SK-N-SH (cell line): ENCODE data around the gene CABP4. TPM values are rescaled to one million over a fixed set of nuclear protein-coding genes. Genes with fewer than 3 reads are reported as not detected.
"Not testable (repeated sequence)": the region's sequence is repeated elsewhere in the genome, so short reads cannot be mapped to it uniquely, and the experiment has no call there.

Experiments used
- CTCF ChIA-PET: fragments of 300-600, 350-600 bp; formaldehyde crosslinking; extraction: SDS; loops from one replicate; lab custom pipeline; 2021; lab: Yijun Ruan, JAX
- POLR2A ChIA-PET: fragments of 350-600 bp; sonication (Branson Sonifier 250); formaldehyde crosslinking; extraction: SDS; loops from one replicate; lab custom pipeline; 2020; ENCODE audit warnings: antibody characterized with exemption, inconsistent platforms; lab: Yijun Ruan, JAX
- DNase-seq: peaks from one replicate; pipeline ENCODE4 v3.0.0; 2012
- H2AFZ ChIP-seq: fragments of 200-600 bp; sonication (generic); 2 replicates; pipeline ENCODE4 v1.8.1; 2016; ENCODE audit warnings: antibody characterized with exemption, mild to moderate bottlenecking, low read depth
- H3F3A ChIP-seq: fragments of 200-600 bp; sonication (generic); replicated peaks from 2 replicates; pipeline ENCODE3; 2016; ENCODE audit warnings: antibody characterized with exemption, mild to moderate bottlenecking; ENCODE audit not compliant: insufficient read depth
- H3K27ac ChIP-seq, 2 experiments: fragments of 200-500 bp in 1 of 2; fragments of 200-600 bp in 1 of 2; sonication (Bioruptor generic) in 1 of 2; sonication (generic), shearing (Covaris generic) in 1 of 2; 2 replicates each; pipeline versions ENCODE4 v1.5.1 to v1.6.1; 2014 to 2016; ENCODE audit warnings: low read depth in 2 of 2, inconsistent platforms in 1 of 2, low read length in 1 of 2, mild to moderate bottlenecking in 1 of 2, mixed read lengths in 1 of 2
- H3K27me3 ChIP-seq: fragments of 200-600 bp; sonication (generic), shearing (Covaris generic); 2 replicates; pipeline ENCODE4 v1.6.1; 2016; ENCODE audit warnings: mixed run types; ENCODE audit not compliant: insufficient read depth
- H3K36me3 ChIP-seq, 2 experiments: fragments of 200-500 bp in 1 of 2; fragments of 200-600 bp in 1 of 2; sonication (Bioruptor generic) in 1 of 2; sonication (generic) in 1 of 2; replicated peaks in 1 of 2; 2 replicates each; pipeline versions ENCODE3 to v1.5.1; 2014 to 2016; ENCODE audit warnings: low read length in 1 of 2, mild to moderate bottlenecking in 1 of 2; ENCODE audit not compliant: insufficient read depth in 2 of 2, control insufficient read depth in 1 of 2
- H3K4me1 ChIP-seq, 2 experiments: fragments of 200-500 bp in 1 of 2; fragments of 200-600 bp in 1 of 2; sonication (Bioruptor generic) in 1 of 2; sonication (generic), shearing (Covaris generic) in 1 of 2; 2 replicates each; pipeline versions ENCODE4 v1.5.1 to v1.6.1; 2014 to 2016; ENCODE audit warnings: low read depth in 1 of 2, low read length in 1 of 2, mixed run types in 1 of 2; ENCODE audit not compliant: insufficient read depth in 2 of 2, control insufficient read depth in 1 of 2
- H3K4me2 ChIP-seq: fragments of 200-600 bp; sonication (generic), shearing (Covaris generic); 2 replicates; pipeline ENCODE4 v1.6.1; 2017; ENCODE audit warnings: mixed run types
- H3K4me3 ChIP-seq, 2 experiments: fragments of 200-500 bp in 1 of 2; fragments of 200-600 bp in 1 of 2; sonication (Bioruptor generic) in 1 of 2; sonication (generic), shearing (Covaris generic) in 1 of 2; 2 replicates each; pipeline versions ENCODE4 v1.5.1 to v1.8.1; 2014 to 2016; ENCODE audit warnings: low read depth in 2 of 2, inconsistent platforms in 1 of 2, low read length in 1 of 2, mild to moderate bottlenecking in 1 of 2, mixed read lengths in 1 of 2, moderate library complexity in 1 of 2
- H3K79me2 ChIP-seq: fragments of 200-600 bp; sonication (generic); 2 replicates; pipeline ENCODE4 v1.8.1; 2017; ENCODE audit warnings: mild to moderate bottlenecking; ENCODE audit not compliant: insufficient read depth
- H3K9ac ChIP-seq: fragments of 200-600 bp; sonication (generic); 2 replicates; pipeline ENCODE4 v1.6.1; 2017; ENCODE audit warnings: mixed run types
- H3K9me2 ChIP-seq: fragments of 200-600 bp; sonication (generic); 2 replicates; pipeline ENCODE4 v1.6.1; 2017; ENCODE audit warnings: mixed run types
- H3K9me3 ChIP-seq: fragments of 200-600 bp; sonication (generic); 2 replicates; pipeline ENCODE4 v1.6.1; 2017; ENCODE audit warnings: mixed run types, mild to moderate bottlenecking, moderate library complexity
- H4K20me1 ChIP-seq: fragments of 200-600 bp; sonication (generic); 2 replicates; pipeline ENCODE4 v1.6.1; 2017; ENCODE audit warnings: mild to moderate bottlenecking, mixed run types; ENCODE audit not compliant: insufficient read depth
- ELF1 ChIP-seq: IDR thresholded peaks from 2 replicates; pipeline ENCODE4 v1.4.0; 2012
- EZH2phosphoT487 ChIP-seq: fragments of 200-600 bp; sonication (generic); IDR thresholded peaks from 2 replicates; pipeline ENCODE4 v1.6.1; 2017; ENCODE audit warnings: low read depth, mixed run types, mild to moderate bottlenecking, antibody characterized with exemption, moderate library complexity, borderline replicate concordance
- FOSL2 ChIP-seq: IDR thresholded peaks from 2 replicates; pipeline ENCODE4 v1.4.0; 2012; ENCODE audit warnings: low read depth, mild to moderate bottlenecking, moderate library complexity, borderline replicate concordance
- GATA2 ChIP-seq: sonication (generic); formaldehyde crosslinking; IDR thresholded peaks from 2 replicates; pipeline ENCODE4 v1.5.0; 2020; ENCODE audit warnings: mild to moderate bottlenecking, missing genetic modification reagents
- JUND ChIP-seq: IDR thresholded peaks from 2 replicates; pipeline ENCODE4 v1.4.0; 2012
- MAX ChIP-seq: IDR thresholded peaks from 2 replicates; pipeline ENCODE4 v1.4.0; 2012; ENCODE audit warnings: low read depth
- MEF2A ChIP-seq: IDR thresholded peaks from 2 replicates; pipeline ENCODE4 v1.4.0; 2012; ENCODE audit warnings: low read depth, borderline replicate concordance
- NRF1 ChIP-seq: IDR thresholded peaks from 2 replicates; pipeline ENCODE4 v1.6.1; 2012; ENCODE audit warnings: low read depth, mild to moderate bottlenecking, low read length
- RAD21 ChIP-seq: IDR thresholded peaks from 2 replicates; pipeline ENCODE4 v1.6.1; 2012; ENCODE audit warnings: mild to moderate bottlenecking, low read length
- REST ChIP-seq: IDR thresholded peaks from 2 replicates; pipeline ENCODE4 v1.6.1; 2012; ENCODE audit warnings: mild to moderate bottlenecking, low read depth, low read length, moderate library complexity
- RFX5 ChIP-seq: IDR thresholded peaks from 2 replicates; pipeline ENCODE4 v1.6.1; 2012; ENCODE audit warnings: mild to moderate bottlenecking, improper control_type of control experiment, low read length
- RXRA ChIP-seq: IDR thresholded peaks from 2 replicates; pipeline ENCODE4 v1.4.0; 2012; ENCODE audit warnings: low read depth, mild to moderate bottlenecking, borderline replicate concordance
- TAF1 ChIP-seq: IDR thresholded peaks from 2 replicates; pipeline ENCODE4 v1.6.1; 2012; ENCODE audit warnings: low read depth, mild to moderate bottlenecking, low read length, moderate library complexity, borderline replicate concordance
- TEAD4 ChIP-seq: IDR thresholded peaks from 2 replicates; pipeline ENCODE4 v1.4.0; 2012; ENCODE audit warnings: mild to moderate bottlenecking, borderline replicate concordance; ENCODE audit not compliant: insufficient read depth
- YY1 ChIP-seq: IDR thresholded peaks from 2 replicates; pipeline ENCODE4 v1.4.0; 2012; ENCODE audit warnings: low read depth, mild to moderate bottlenecking
- WGBS: methylation state at CpG from one replicate; pipeline ENCODE4 v1.1.6; 2017; ENCODE audit warnings: low lambda C conversion rate; 5-methylcytosine and 5-hydroxymethylcytosine counted together
- polyA plus RNA-seq, 3 experiments: library from polyadenylated mRNA; depleted of rRNA; stranded (reverse); fragments of >200 nt; gene quantifications; 2 replicates each; pipeline ENCODE4 v1.2.3, GENCODE V29; 2012
- TF ChIP-seq, protein P1 (sequence below): fragments of 150-350 bp; IDR thresholded peaks from 2 replicates; pipeline ENCODE4 v1.6.1; 2016; ENCODE audit warnings: mild to moderate bottlenecking, low read depth, low read length
- TF ChIP-seq, protein P2 (sequence below): IDR thresholded peaks from 2 replicates; pipeline ENCODE4 v1.4.0; 2012; ENCODE audit warnings: low read depth, borderline replicate concordance
- TF ChIP-seq, protein P3 (sequence below): fragments of 200-600 bp; sonication (generic); IDR thresholded peaks from 2 replicates; pipeline ENCODE4 v1.6.1; 2017; ENCODE audit warnings: antibody characterized with exemption, mild to moderate bottlenecking, moderate library complexity

Gene CABP4
- polyA plus RNA-seq, 1 of the 3 experiments (the other 2 are of a cell fraction): not detected

DNA sequence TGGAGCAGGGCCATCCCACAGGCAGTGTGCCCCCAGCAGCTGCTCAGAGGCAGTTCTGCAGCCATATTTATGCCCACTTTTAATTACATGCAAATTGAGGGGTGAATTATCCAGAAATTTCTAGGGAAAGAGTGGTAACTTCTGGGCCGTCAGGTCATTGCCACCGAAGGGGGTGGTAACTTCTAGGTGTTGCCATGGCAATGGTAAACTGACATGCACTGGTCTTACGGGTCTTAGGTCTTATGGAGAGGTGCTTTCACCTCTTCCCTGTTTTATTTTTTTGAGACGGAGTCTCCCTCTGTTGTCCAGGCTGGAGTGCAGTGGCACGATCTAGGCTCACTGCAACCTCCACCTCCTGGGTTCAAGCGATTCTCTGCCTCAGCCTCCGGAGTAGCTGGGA lies 17.7 kb downstream of the CABP4 start:
- CTCF ChIA-PET: no interaction called here
- H4K20me1 ChIP-seq: no peaks in the 10 kb centered on the region
- no peak overlapping the region for H3K4me2 ChIP-seq
- no peak overlapping the region for H3K27ac ChIP-seq
- peaks cover 0 to 10% of the 10 kb centered on the region in 2 experiments; a peak in 1 of 4 replicates for H3K4me1 ChIP-seq
- no peaks in the 10 kb centered on the region; the same call in 1 of the 2 replicates for H3K27me3 ChIP-seq
- no peak overlapping the region for H2AFZ ChIP-seq
- POLR2A ChIA-PET: no interaction called here
- H3K9me3 ChIP-seq: no peaks in the 10 kb centered on the region
- no peak for DNase-seq
- H3F3A ChIP-seq: no peaks in the 10 kb centered on the region
- peaks cover 7% of the 10 kb centered on the region; the same call in 1 of the 2 replicates for H3K79me2 ChIP-seq
- 89% methylated on average over 7 of the region's 7 CpGs for WGBS
- H3K9ac ChIP-seq: no peak overlapping the region
- no peaks in the 10 kb centered on the region for H3K36me3 ChIP-seq
- no peak for TF ChIP-seq TAF1
- TF ChIP-seq GATA2 (CRISPR knock-in tag): no peak
- no peak for TF ChIP-seq NRF1
- TF ChIP-seq RXRA: no peak
- no peak for TF ChIP-seq MAX
- no peak for TF ChIP-seq MEF2A
- TF ChIP-seq FOSL2: no peak
- TF ChIP-seq, protein P1, sequence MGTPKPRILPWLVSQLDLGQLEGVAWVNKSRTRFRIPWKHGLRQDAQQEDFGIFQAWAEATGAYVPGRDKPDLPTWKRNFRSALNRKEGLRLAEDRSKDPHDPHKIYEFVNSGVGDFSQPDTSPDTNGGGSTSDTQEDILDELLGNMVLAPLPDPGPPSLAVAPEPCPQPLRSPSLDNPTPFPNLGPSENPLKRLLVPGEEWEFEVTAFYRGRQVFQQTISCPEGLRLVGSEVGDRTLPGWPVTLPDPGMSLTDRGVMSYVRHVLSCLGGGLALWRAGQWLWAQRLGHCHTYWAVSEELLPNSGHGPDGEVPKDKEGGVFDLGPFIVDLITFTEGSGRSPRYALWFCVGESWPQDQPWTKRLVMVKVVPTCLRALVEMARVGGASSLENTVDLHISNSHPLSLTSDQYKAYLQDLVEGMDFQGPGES: no peak
- no peak for TF ChIP-seq JUND
- no peak for TF ChIP-seq RAD21
- TF ChIP-seq REST: no peak
- TF ChIP-seq, protein P2, sequence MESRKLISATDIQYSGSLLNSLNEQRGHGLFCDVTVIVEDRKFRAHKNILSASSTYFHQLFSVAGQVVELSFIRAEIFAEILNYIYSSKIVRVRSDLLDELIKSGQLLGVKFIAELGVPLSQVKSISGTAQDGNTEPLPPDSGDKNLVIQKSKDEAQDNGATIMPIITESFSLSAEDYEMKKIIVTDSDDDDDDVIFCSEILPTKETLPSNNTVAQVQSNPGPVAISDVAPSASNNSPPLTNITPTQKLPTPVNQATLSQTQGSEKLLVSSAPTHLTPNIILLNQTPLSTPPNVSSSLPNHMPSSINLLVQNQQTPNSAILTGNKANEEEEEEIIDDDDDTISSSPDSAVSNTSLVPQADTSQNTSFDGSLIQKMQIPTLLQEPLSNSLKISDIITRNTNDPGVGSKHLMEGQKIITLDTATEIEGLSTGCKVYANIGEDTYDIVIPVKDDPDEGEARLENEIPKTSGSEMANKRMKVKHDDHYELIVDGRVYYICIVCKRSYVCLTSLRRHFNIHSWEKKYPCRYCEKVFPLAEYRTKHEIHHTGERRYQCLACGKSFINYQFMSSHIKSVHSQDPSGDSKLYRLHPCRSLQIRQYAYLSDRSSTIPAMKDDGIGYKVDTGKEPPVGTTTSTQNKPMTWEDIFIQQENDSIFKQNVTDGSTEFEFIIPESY: no peak
- no peak for TF ChIP-seq YY1
- no peak for TF ChIP-seq TEAD4
- TF ChIP-seq RFX5: no peak
- TF ChIP-seq, protein P3, sequence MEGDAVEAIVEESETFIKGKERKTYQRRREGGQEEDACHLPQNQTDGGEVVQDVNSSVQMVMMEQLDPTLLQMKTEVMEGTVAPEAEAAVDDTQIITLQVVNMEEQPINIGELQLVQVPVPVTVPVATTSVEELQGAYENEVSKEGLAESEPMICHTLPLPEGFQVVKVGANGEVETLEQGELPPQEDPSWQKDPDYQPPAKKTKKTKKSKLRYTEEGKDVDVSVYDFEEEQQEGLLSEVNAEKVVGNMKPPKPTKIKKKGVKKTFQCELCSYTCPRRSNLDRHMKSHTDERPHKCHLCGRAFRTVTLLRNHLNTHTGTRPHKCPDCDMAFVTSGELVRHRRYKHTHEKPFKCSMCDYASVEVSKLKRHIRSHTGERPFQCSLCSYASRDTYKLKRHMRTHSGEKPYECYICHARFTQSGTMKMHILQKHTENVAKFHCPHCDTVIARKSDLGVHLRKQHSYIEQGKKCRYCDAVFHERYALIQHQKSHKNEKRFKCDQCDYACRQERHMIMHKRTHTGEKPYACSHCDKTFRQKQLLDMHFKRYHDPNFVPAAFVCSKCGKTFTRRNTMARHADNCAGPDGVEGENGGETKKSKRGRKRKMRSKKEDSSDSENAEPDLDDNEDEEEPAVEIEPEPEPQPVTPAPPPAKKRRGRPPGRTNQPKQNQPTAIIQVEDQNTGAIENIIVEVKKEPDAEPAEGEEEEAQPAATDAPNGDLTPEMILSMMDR: no peak
- TF ChIP-seq EZH2phosphoT487: no peak
- TF ChIP-seq ELF1: no peak
- TF ChIP-seq, all 33 proteins: peak for 0
- H3K9me2 ChIP-seq: no peaks in the 10 kb centered on the region
- no peak overlapping the region for H3K4me3 ChIP-seq

DNA sequence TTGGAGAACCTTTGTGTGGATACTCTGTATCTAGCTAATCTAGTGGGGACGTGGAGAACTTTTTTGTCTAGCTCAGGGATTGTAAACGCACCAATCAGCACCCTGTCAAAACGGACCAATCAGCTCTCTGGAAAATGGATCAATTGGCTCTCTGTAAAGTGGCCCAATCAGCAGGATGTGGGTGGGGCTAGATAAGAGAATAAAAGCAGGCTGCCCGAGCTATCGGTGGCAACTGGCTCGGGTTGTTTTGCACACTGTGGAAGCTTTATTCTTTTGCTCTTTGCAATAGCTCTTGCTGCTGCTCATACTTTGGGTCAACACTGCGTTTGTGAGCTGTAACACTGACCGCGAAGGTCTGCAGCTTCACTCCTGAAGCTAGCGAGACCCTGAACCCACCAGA lies 21.5 kb downstream of the CABP4 start:
- not testable (repeated sequence) for H3K9me3 ChIP-seq, H3K4me1 ChIP-seq, H3K79me2 ChIP-seq, H3F3A ChIP-seq, H3K27me3 ChIP-seq, H3K9ac ChIP-seq, H3K36me3 ChIP-seq, H3K4me3 ChIP-seq, H3K4me2 ChIP-seq, H3K9me2 ChIP-seq, H4K20me1 ChIP-seq, DNase-seq, H3K27ac ChIP-seq, H2AFZ ChIP-seq
- 78% methylated on average over 10 of the region's 10 CpGs for WGBS
- CTCF ChIA-PET: interaction anchor here (1.2 to 1.5 kb wide), 3 partner anchors 87 to 131 kb away, joined by 3 read pairs; no protein-coding TSS in a partner anchor
- POLR2A ChIA-PET: interaction anchor here (0.7 kb wide), 1 partner anchor 25 kb away, joined by 4 read pairs; no protein-coding TSS in a partner anchor
